B cell (primary cell): Measurements from ENCODE around the gene SPTA1. TPM values are rescaled to one million over a fixed set of nuclear protein-coding genes. Genes with fewer than 3 reads are reported as not detected.

Source experiments
- ATAC-seq: fragments of 200-7000 bp; cut with Tn5 transposase; one replicate; pipeline ENCODE4 v1.10.0; 2021; ENCODE audit warnings: low read depth, mild to moderate bottlenecking, moderate number of reproducible peaks, moderate library complexity
- CTCF ChIA-PET: fragments of 350-600 bp; sonication (Branson Sonifier 250); formaldehyde crosslinking; loops from one replicate; lab custom pipeline; 2021; ENCODE audit warnings: antibody characterized with exemption, inconsistent platforms; lab: Charles Lee
- POLR2A ChIA-PET: fragments of 350-600 bp; sonication (Branson Sonifier 250); formaldehyde crosslinking; loops from one replicate; lab custom pipeline; 2021; ENCODE audit warnings: antibody characterized with exemption; lab: Charles Lee
- DNase-seq: peaks from one replicate; pipeline ENCODE4 v3.0.0; 2013
- H2AFZ ChIP-seq: 2 replicates; pipeline ENCODE4 v1.6.1; 2012; ENCODE audit warnings: mild to moderate bottlenecking, low read depth, low read length; ENCODE audit not compliant: insufficient read depth, poor library complexity, severe bottlenecking
- H3K27ac ChIP-seq, 2 donors: 1 replicate in 1 of 2; 2 replicates in 1 of 2; pipeline ENCODE4 v1.5.1; 2012 to 2013; ENCODE audit warnings: low read length in 2 of 2, mild to moderate bottlenecking in 2 of 2, moderate library complexity in 1 of 2
- H3K27me3 ChIP-seq, 4 experiments: fragments of 200-600 bp in 1 of 4; sonication (generic) in 1 of 4; replicated peaks in 1 of 4; 1 replicate in 2 of 4; 2 replicates in 2 of 4; pipeline versions ENCODE4 v1.6.1 to v1.7.0; 2013 to 2016; ENCODE audit warnings: low read length in 3 of 4, mild to moderate bottlenecking in 2 of 4, mixed read lengths in 1 of 4, moderate library complexity in 1 of 4; ENCODE audit not compliant: insufficient read depth in 4 of 4, control insufficient read depth in 3 of 4; ENCODE audit errors: control extremely low read depth in 1 of 4
- H3K36me3 ChIP-seq, 2 experiments: replicated peaks in 1 of 2; 1 replicate in 1 of 2; 2 replicates in 1 of 2; pipeline versions ENCODE4 v1.6.1 to v1.7.1; 2013; ENCODE audit warnings: low read length in 1 of 2; ENCODE audit not compliant: insufficient read depth in 2 of 2, control insufficient read depth in 1 of 2; ENCODE audit errors: control extremely low read depth in 1 of 2, extremely low read depth in 1 of 2
- H3K4me1 ChIP-seq, 2 donors: fragments of 200-600 bp in 1 of 2; sonication (generic) in 1 of 2; 1 replicate in 1 of 2; 2 replicates in 1 of 2; pipeline versions ENCODE4 v1.5.1 to v1.6.1; 2013 to 2017; ENCODE audit warnings: low read length in 2 of 2; ENCODE audit not compliant: control insufficient read depth in 2 of 2, insufficient read depth in 2 of 2
- H3K4me2 ChIP-seq: replicated peaks from 2 replicates; pipeline ENCODE3; 2012; ENCODE audit warnings: mild to moderate bottlenecking, low read depth, low read length; ENCODE audit not compliant: poor library complexity, severe bottlenecking
- H3K4me3 ChIP-seq, 5 experiments: fragments of 200-600 bp in 1 of 5; sonication (generic) in 1 of 5; 1 replicate in 3 of 5; 2 replicates in 2 of 5; pipeline versions ENCODE4 v1.5.1 to v1.7.0; 2011 to 2016; ENCODE audit warnings: low read length in 4 of 5, mild to moderate bottlenecking in 4 of 5, low read depth in 2 of 5, control low read depth in 1 of 5, moderate library complexity in 1 of 5; ENCODE audit not compliant: insufficient read depth in 1 of 5; ENCODE audit errors: control extremely low read depth in 1 of 5, extremely low read depth in 1 of 5
- H3K79me2 ChIP-seq: fragments of 200-600 bp; sonication (generic); one replicate; pipeline ENCODE4 v1.6.0; 2016; ENCODE audit warnings: low read length; ENCODE audit not compliant: control insufficient read depth, insufficient read depth
- H3K9ac ChIP-seq: fragments of 200-600 bp; sonication (generic); 2 replicates; pipeline ENCODE4 v1.6.1; 2017; ENCODE audit warnings: mild to moderate bottlenecking, low read length, moderate library complexity
- H3K9me3 ChIP-seq, 3 donors: one replicate each; pipeline versions ENCODE4 v1.6.1 to v1.7.1; 2013; ENCODE audit warnings: low read length in 2 of 3; ENCODE audit not compliant: control insufficient read depth in 2 of 3, insufficient read depth in 1 of 3; ENCODE audit errors: control extremely low read depth in 1 of 3
- H4K20me1 ChIP-seq: 2 replicates; pipeline ENCODE4 v1.6.0; 2012; ENCODE audit warnings: mild to moderate bottlenecking, low read length; ENCODE audit not compliant: insufficient read depth, control insufficient read depth, poor library complexity, severe bottlenecking
- H3K27ac Mint-ChIP-seq: one replicate; pipeline ENCODE4 v1.8.0; 2021; ENCODE audit warnings: mixed read lengths
- H3K27me3 Mint-ChIP-seq: one replicate; pipeline ENCODE4 v1.8.0; 2021; ENCODE audit warnings: mixed read lengths
- H3K4me1 Mint-ChIP-seq: one replicate; pipeline ENCODE4 v1.8.0; 2021; ENCODE audit warnings: mixed read lengths
- H3K4me3 Mint-ChIP-seq: one replicate; pipeline ENCODE4 v1.8.0; 2021; ENCODE audit warnings: mixed read lengths
- H3K9me3 Mint-ChIP-seq: one replicate; pipeline ENCODE4 v1.8.0; 2022; ENCODE audit warnings: mixed read lengths; ENCODE audit not compliant: insufficient read depth
- CTCF ChIP-seq: fragments of 200-600 bp; IDR thresholded peaks from one replicate; pipeline ENCODE4 v1.8.0; 2022; ENCODE audit warnings: antibody characterized with exemption, mild to moderate bottlenecking
- EZH2 ChIP-seq: IDR thresholded peaks from 2 replicates; pipeline ENCODE4 v1.6.1; 2012; ENCODE audit warnings: borderline replicate concordance, low read depth, mild to moderate bottlenecking, moderate library complexity, low read length; ENCODE audit not compliant: insufficient read depth, poor library complexity, severe bottlenecking
- WGBS: methylation state at CpG from one replicate; pipeline ENCODE4 v1.1.5; 2013; ENCODE audit warnings: missing lambda C conversion rate; ENCODE audit not compliant: insufficient coverage; 5-methylcytosine and 5-hydroxymethylcytosine counted together
- intact Hi-C: fragments of 100-400 bp; cut with micrococcal nuclease; formaldehyde crosslinking; loops from one replicate; pipeline ENCODE4 v1.10.0; 2022
- polyA plus RNA-seq: library from polyadenylated mRNA; depleted of rRNA; stranded (reverse); fragments of >200 nt; gene quantifications from 2 replicates; pipeline ENCODE4 v1.2.3, GENCODE V29; 2012
- total RNA-seq, 2 donors: library from RNA; stranded (reverse); fragments of 120-200 nt in 1 of 2; gene quantifications; 1 replicate in 1 of 2; 2 replicates in 1 of 2; pipeline versions ENCODE4 v1.2.3 to v1.2.4, GENCODE V29; 2013 to 2022

SPTA1 gene
- total and polyA plus RNA-seq, 2 donors (not counting 1 experiment from before 2014, with no cell fraction given) = 0.21 TPM; not detected in 1

- Histone ChIP-seq H3K27ac (no peak overlapping the region), H3K36me3 (no peaks in the 10 kb centered on the region), H3K4me1 (no peaks in the 10 kb centered on the region), H3K79me2 (no peaks in the 10 kb centered on the region), H3K4me2 (no peak overlapping the region), H4K20me1 (no peaks in the 10 kb centered on the region), H2AFZ (no peak overlapping the region), H3K9me3 (no peaks in the 10 kb centered on the region), H3K9ac (no peak overlapping the region), H3K4me3 (no peak overlapping the region), H3K27me3 (no peaks in the 10 kb centered on the region)
- peaks cover 5% of the 10 kb centered on the region for H3K4me1 Mint-ChIP-seq
- H3K9me3 Mint-ChIP-seq = no peaks in the 10 kb centered on the region
- ChIA-PET CTCF (no interaction called here), POLR2A (no interaction called here)
- no peak overlapping the region for H3K27ac Mint-ChIP-seq
- intact Hi-C loops = no loop called here
- no peak overlapping the region for H3K4me3 Mint-ChIP-seq
- WGBS = no CpG with 5 or more reads among the region's 3 CpGs
- DNase-seq (no peak), ATAC-seq (no peak)
- no peak for TF ChIP-seq CTCF
- TF ChIP-seq EZH2 = no peak
- H3K27me3 Mint-ChIP-seq = peaks cover 3% of the 10 kb centered on the region
These were observed 74.6 kb downstream of the SPTA1 start for GRCh38 chr1:158611916-158612315.

DNA sequence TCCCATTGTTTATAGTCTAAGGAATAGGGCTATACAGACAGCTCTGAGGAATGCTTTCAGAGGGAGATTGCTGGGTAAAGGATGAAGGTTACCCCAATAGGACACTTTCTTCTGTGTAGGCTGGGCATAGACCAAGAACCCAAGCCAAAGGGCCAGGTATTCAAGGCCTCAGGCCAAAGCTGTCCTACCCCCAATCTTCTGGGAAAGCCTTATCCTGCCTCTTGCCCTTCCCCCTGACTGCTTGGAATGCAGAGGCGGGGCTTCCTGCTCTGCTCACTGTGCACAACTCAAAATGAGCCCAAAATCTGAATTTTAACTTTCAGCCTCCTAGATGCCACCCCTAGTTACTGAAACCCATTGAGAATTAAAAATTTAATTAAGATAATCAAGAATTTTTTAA is 79.2 kb downstream of the SPTA1 start:
- DNase-seq (no peak), ATAC-seq (no peak)
- TF ChIP-seq CTCF (no peak), EZH2 (no peak)
- H3K4me1 ChIP-seq = no peaks in the 10 kb centered on the region
- Mint-ChIP-seq H3K27ac (no peak overlapping the region), H3K27me3 (peaks cover 7% of the 10 kb centered on the region), H3K4me3 (no peak overlapping the region), H3K9me3 (no peaks in the 10 kb centered on the region), H3K4me1 (peaks cover 5% of the 10 kb centered on the region)
- 100% methylated on average over 1 of the region's 1 CpG for WGBS
- H3K4me2 ChIP-seq = no peak overlapping the region
- no peaks in the 10 kb centered on the region for H3K36me3 ChIP-seq
- H3K9me3 ChIP-seq = peaks cover 0 to 1% (median 0%) of the 10 kb centered on the region in 3 donors
- CTCF ChIA-PET = no interaction called here
- H3K27me3 ChIP-seq = no peaks in the 10 kb centered on the region
- intact Hi-C loops = no loop called here
- no peaks in the 10 kb centered on the region for H3K79me2 ChIP-seq
- H3K4me3 ChIP-seq = no peak overlapping the region
- no peaks in the 10 kb centered on the region for H4K20me1 ChIP-seq
- H2AFZ ChIP-seq = no peak overlapping the region
- H3K9ac ChIP-seq = no peak overlapping the region
- H3K27ac ChIP-seq = no peak overlapping the region
- POLR2A ChIA-PET = no interaction called here
